ENCODE measurements around the gene DNAJC11.

DNA sequence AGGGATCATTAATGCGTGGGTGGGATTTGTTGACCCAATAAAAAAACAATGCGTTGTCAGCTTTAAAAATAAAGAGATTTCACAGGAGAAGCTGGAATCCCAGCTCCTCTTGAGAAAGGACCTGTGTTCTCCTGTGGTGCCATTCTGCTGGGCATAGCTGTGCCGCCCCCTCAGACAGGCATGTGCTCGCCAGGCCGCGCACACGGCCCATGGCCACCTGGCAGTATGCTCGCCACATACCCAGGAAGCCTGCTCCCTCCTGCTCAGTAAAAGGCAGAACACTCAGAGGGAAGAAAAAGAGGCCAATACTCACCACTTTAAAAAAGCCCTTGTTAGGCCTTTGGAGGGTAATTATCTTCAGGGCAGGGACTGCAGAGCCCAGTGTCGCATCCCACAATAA is 63.8 kb downstream of the DNAJC11 start:
- TF ChIP-seq POLR2A (IDR thresholded peaks at IDR 0.05), result no peak
- TF ChIP-seq, protein P1, sequence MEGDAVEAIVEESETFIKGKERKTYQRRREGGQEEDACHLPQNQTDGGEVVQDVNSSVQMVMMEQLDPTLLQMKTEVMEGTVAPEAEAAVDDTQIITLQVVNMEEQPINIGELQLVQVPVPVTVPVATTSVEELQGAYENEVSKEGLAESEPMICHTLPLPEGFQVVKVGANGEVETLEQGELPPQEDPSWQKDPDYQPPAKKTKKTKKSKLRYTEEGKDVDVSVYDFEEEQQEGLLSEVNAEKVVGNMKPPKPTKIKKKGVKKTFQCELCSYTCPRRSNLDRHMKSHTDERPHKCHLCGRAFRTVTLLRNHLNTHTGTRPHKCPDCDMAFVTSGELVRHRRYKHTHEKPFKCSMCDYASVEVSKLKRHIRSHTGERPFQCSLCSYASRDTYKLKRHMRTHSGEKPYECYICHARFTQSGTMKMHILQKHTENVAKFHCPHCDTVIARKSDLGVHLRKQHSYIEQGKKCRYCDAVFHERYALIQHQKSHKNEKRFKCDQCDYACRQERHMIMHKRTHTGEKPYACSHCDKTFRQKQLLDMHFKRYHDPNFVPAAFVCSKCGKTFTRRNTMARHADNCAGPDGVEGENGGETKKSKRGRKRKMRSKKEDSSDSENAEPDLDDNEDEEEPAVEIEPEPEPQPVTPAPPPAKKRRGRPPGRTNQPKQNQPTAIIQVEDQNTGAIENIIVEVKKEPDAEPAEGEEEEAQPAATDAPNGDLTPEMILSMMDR (IDR thresholded peaks at IDR 0.05 in 8 of 11, conservative IDR thresholded peaks at IDR 0.05 in 3 of 11), result no peak
